HG03354 (cell line): ENCODE results near the gene CXADR.
"Not testable (repeated sequence)": the region's sequence is repeated elsewhere in the genome, so short reads cannot be mapped to it uniquely, and the experiment has no call there.

Experiments used
- ATAC-seq: cut with Tn5 transposase; IDR thresholded peaks from one replicate; pipeline ENCODE4 v1.9.1; 2021; ENCODE audit warnings: mild to moderate bottlenecking; ENCODE audit not compliant: unreplicated experiment, poor library complexity, severe bottlenecking

CXADR gene

GRCh38 chr21:17512253-17513213 lies at the start of gene CXADR:
CXADR (plus strand) TSS chr21:17513043; CDS start chr21:17513130, 87 bp downstream.
- peak; percentile 89 for ATAC-seq

GRCh38 chr21:17466166-17466565 lies 46.7 kb upstream of the CXADR start:
- ATAC-seq, result no peak

- no peak for ATAC-seq
Observed at GRCh38 chr21:17467392-17467791, 45.5 kb upstream of the CXADR start.

- ATAC-seq, result no peak
Observed at GRCh38 chr21:17467829-17468228, 45.0 kb upstream of the CXADR start.

- ATAC-seq, result no peak
Observed at GRCh38 chr21:17468698-17469097, 44.1 kb upstream of the CXADR start.

GRCh38 chr21:17469727-17470126 lies 43.1 kb upstream of the CXADR start:
- ATAC-seq, result no peak

GRCh38 chr21:17472182-17472581 lies 40.7 kb upstream of the CXADR start:
- ATAC-seq, result no peak

GRCh38 chr21:17472592-17473271 lies 40.1 kb upstream of the CXADR start:
- no peak for ATAC-seq

- no peak for ATAC-seq
Observed at GRCh38 chr21:17476006-17476405, 36.8 kb upstream of the CXADR start.

GRCh38 chr21:17478156-17478555 lies 34.7 kb upstream of the CXADR start:
- ATAC-seq, result not testable (repeated sequence)

GRCh38 chr21:17479606-17480005 lies 33.2 kb upstream of the CXADR start:
- no peak for ATAC-seq

- no peak for ATAC-seq
Observed at GRCh38 chr21:17482928-17483327, 29.9 kb upstream of the CXADR start.

GRCh38 chr21:17488620-17489019 lies 24.2 kb upstream of the CXADR start:
- ATAC-seq, result no peak

- not testable (repeated sequence) for ATAC-seq
Observed at GRCh38 chr21:17489565-17489964, 23.3 kb upstream of the CXADR start.

- no peak for ATAC-seq
Observed at GRCh38 chr21:17491716-17492414, 21.0 kb upstream of the CXADR start.

- no peak for ATAC-seq
Observed at GRCh38 chr21:17492415-17493168, 20.3 kb upstream of the CXADR start.

- no peak for ATAC-seq
Observed at GRCh38 chr21:17494051-17494450, 18.8 kb upstream of the CXADR start.

- no peak for ATAC-seq
Observed at GRCh38 chr21:17495680-17496079, 17.2 kb upstream of the CXADR start.

- ATAC-seq, result no peak
Observed at GRCh38 chr21:17497316-17497715, 15.5 kb upstream of the CXADR start.

GRCh38 chr21:17498586-17498985 lies 14.3 kb upstream of the CXADR start:
- no peak for ATAC-seq
